CD4-positive, alpha-beta T cell treated with Interleukin-21 for 1 hour (primary cell): ENCODE results near the gene A2M.

Experiments
- DNase-seq: peaks from one replicate; pipeline ENCODE4 v3.0.0-alpha.2; 2020

A2M gene

GRCh38 chr12:9098115-9098452, 17.6 kb downstream of the A2M start:
- DNase-seq = no peak

DNA sequence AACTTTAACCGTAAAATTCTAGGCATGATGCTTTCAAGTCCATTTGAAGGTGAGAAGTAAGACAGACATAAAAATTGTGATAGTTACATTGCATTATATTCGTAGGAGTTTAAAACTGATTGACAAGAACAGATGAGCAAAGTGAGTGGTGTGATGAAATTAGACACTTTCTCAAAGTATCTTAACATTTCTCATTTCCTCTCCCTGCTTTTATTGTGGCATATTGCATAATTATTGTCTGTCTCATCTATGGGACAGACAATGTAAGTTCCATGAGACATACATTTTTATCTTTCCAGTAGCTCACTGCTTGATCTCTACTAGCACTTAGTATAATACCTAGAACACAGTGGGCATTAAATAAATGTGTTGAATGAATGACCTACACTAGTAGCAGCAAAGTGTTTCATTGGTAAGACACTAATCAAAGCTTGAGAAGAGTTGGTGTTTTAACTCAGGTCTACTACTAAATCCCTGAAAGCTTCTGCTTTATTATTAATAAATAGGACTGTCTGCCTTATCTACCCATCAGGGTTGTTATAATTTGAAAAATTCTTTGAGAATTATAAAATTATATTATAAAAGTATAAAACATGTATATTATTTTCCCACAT, 19.0 kb downstream of the A2M start:
- DNase-seq = no peak

- no peak for DNase-seq
These were observed 20.4 kb downstream of the A2M start for GRCh38 chr12:9095322-9095721.

DNA sequence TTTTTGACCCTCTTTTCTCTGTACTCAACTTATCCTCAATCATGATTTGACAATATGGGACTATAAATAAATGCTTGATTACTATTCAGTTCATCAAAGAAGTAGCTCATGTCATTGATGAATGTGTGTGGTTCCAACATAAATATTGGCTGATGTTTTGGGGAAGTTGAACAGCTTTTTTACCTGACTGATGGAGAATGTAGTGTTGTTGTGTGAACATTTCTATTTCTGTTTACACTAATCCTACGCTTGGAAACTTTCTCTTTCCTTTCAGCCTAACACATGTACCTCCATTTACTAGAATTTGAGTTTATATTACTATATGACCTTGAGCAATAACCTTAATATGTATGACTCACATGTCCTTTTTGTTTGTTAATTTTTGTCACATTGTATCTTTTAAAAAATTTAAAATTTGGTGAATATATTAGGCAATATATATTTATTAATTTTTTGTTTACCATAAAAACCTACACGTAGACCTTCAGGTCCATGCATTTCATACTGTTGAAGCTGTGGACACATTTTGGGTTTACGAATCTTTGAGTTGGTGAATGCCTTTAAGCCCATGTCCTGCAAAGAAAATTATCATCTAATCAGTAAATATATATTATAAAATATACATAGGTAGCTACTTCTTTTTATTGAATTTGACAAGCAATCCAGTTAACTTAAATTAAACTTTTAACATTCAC, 21.1 kb downstream of the A2M start:
- no peak for DNase-seq

DNA sequence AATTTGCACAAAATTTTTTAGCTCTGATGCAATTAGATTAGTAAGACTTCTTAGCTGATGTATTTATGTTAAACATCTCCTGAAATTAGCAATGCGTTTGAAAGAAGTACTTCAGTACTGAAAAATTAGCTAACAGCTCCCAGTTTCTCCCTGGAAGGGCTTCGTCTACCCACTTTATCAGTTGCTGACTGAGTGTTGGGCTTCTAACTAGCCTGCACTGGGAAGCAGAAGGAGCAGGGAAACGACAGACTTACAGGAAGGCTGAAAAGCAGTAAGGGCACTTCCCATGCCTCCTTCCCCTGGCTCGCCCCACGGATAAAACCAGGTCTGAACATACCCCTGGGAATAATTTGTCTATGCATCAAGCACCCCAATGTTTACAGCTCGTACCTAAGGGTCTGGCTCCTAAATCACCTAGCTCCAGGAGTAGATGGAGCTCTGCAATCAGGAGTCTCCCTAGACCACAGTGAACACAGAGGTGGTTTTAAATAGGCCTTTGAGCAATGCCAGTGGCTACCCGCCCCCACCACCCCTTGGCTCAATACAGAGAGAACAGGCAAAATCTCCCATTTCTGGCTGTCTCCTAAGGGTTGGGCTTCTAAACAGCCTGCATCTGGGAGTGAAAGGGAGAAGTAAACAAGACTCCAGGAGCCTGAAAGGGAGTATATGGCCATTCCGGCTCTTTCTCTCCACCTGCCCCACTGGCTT, 23.7 kb downstream of the A2M start:
- no peak for DNase-seq

DNA sequence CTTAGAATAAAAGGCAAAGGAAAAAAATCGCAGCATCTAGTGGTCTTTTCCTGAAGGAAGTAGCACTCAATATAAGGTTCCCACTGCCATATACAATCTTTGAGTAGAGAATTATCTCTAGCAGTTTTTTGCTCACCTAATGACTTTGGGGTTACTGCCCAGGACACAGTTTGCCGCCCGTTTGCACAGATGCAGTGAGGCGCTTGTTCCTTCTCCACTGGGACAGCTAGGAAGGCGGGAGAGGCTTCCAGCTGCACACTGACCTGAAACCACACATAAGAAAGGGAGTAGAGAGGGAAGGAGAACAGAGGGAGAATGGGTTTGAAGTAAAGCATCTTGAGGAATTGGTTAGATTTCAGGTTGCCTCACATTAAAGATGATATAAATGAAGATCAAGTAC, 25.5 kb downstream of the A2M start:
- no peak for DNase-seq

DNA sequence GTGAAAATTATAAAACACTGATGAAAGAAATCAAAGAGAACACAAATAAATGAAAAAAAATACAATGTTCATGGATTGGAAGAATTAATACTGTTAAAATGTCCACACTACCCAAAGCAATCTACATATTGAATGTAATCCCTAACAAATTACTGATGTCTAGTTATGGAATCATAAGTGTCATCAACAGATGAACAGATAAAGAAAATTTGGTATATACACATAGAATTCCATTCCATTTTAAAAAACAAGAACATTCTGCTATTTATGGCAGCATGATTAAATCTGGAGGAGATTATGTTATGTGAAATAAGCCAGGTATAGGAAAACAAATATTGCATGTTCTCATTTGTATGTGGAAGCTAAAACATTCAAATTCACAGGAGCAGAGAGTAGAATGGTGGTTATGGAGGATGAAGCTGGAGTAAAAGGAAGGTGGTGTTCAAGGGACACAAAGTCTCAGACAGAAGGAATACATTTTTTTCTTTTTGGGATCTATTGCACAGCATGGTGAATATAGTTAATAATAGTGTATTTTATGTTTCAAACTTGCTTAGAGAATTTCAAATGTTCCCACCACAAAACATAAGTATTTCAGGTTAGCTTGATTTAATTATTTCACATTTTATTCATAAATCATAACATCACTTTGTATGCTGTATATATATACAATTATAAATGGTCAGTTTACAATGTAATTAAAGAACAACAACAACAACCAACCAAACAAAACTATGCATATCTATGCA, 28.5 kb downstream of the A2M start:
- DNase-seq = no peak

GRCh38 chr12:9086087-9086486, 29.6 kb downstream of the A2M start:
- no peak for DNase-seq

DNA sequence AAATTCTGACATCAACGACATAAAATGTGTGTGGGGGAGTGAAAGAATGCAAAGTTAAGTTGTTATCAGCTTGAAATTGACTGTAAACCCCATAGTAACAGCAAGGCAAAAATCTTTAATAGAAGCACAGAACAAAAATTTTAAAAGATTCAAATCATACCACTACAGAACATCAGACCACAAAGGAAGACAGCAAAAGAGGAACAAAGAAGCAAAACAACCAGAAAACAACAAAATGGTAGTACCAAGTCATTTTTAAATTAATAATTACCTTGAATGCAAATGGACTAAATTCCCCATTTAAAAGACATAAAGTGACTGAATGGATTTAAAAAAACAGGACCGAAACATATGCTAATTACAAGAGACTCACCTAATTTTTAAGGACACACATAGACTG, 31.3 kb downstream of the A2M start:
- no peak for DNase-seq

- DNase-seq = no peak
These were observed 31.9 kb downstream of the A2M start for GRCh38 chr12:9083793-9084192.

GRCh38 chr12:9081667-9082427, 33.9 kb downstream of the A2M start:
- DNase-seq = no peak

DNA sequence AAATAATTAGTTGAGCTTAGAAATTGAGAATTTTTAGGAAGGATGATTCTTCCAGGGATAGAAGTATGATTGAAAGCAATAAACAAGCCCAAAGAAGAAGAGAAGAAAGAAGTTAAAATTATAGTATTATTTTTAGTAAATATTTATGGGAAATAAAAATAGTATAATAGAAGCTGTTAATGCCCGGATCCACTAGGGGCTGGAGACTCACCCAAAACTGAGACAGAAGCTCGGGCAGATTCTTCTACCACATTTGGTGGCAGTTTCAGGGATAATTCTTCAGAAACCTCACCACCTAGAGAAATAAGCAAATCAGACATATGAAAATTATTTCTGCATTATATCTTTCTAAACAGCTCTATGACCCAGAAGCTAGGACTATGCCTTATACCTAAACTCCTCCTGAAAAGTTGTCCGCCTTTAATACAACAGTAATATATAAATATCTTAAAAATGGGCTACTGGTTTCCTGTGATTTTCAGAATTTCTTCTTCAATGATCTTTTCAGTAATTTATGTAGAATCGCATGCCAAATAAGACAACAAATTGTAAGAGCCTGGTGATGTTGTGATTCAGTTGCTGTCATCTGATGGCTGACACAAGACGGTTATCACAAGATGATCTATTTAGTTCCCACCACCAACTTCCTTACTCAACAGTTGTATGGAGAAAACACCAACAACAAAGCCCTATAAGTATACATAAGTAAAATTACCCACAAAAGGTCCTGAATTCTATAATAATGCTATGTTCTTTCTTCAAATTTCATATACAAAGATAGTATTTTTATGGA, 35.6 kb downstream of the A2M start:
- DNase-seq = no peak

DNA sequence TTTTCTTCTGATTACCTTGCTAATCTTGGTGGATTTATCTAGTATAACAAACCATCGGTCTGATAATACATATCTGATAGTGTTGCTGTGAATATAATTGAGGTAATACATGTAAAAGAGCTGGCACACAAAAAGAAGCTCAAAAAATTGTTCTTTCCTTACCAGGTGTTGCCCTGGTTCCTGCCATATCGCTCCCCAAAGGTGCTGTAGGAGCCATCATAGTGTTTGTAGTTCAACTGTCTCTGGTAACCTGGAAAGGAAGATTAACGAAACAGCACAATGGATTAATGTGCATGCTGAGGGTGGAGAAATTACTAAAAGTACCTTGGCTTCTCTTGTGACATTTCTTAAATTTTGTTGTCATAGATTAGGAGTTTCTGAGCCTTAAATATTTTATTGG, 36.6 kb downstream of the A2M start:
- DNase-seq = no peak

DNA sequence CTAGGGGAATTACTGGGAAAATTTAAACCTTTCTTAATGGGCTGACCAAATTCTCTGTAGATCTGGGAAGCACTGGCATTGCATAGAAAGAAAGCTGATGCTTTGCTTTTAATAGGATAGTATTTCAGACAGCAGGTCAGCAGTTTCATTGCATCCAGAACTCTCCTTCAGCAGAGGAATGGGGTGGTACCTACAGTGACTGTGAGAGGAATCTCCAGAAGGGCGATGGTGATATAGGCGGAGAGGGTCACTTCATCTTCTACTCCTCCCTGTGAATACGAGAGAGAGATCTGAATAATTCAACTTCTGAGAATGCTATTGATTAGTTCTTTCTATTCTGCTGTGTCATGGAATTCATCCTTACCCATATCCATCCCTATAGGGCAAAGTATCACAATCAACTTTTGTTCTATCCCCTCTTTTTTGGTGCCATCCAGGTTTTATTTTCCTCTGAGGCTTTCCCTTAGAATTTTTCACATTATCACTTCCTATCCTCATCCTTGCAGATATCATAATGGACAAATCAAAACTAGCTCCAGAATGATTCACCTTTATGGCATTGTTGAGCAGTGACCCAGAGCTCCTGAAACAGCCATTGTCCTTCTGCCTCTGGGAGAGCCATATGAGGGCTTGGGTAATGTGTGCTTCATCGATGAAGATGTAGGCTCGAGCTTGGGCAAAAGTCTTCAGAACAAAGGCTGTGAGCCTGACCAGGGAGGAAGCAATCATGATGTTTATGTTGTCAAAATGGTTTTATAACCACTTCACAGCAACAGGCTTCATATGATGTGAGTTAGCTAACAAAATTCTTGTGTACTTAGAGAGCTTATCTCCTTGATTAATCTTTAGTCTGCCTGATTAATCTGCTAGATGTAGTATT, 38.3 kb downstream of the A2M start:
- DNase-seq = no peak

GRCh38 chr12:9076733-9077132, 39.0 kb downstream of the A2M start:
- no peak for DNase-seq

DNA sequence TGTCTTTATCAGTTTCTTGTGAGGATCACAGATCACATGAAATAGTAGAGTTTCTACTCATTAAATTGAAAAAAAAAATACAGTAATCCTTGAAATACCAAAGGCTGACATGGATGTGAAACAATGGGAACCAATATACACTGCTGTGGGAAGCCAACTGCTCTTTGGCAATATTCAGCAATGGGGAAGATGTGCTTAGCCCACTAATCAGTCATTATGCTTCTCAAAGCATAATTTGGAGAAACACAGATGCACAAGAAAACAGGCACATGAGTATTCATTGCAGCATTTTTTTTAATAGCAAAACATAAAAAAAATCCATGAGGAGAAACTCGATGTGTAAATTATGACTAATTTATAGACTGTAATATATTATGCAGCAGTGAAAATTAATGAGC, 40.6 kb downstream of the A2M start:
- DNase-seq = no peak

DNA sequence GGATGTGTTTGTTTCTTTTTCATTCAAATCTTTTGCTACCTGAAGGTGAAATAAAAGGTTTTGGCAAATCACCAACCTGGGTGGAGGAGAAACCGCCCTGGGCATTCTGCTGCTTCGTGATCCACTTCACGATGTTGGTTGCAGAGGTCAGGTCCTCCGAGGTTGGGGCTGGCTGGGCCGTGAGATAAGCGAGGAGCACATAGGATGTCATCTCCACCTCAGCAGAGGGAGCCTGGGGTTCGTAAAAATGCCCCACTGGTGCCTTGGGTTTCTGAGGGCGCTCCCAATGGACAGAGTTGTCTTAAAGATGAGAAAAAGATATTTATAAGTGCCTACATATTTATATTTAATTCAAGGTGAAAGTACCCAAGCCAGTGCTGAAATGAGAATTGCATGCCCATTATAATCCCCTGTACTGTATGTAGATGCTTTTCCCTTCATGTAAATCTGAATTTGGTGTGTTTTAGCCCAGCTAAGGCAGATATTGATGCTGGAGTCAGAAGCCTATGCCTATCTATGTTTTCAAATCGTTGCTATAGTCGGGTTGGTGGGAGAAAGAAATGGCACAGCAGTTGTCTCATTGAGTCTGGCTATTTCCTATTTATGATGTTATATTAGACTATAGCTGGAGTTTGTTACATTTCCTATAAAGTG, 41.1 kb downstream of the A2M start:
- no peak for DNase-seq

DNA sequence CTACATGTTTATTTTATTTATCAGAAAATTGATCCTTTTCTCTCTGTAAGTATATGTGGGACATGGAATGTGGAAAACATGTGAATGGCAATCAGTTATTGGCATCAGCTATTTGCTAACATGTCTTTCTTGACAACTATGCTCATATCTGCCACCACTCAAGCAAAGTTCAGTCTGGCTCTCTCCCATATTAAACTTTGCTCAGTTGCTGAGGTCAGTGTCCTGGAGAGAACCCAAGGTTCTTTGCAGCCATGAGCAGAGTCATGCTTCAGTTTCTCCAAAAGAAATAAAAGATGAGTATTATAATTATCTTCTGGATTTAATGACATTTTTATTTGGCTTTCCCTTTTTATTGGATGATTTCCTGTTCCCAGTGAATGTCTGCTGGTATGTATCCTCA, 42.6 kb downstream of the A2M start:
- DNase-seq = no peak

DNA sequence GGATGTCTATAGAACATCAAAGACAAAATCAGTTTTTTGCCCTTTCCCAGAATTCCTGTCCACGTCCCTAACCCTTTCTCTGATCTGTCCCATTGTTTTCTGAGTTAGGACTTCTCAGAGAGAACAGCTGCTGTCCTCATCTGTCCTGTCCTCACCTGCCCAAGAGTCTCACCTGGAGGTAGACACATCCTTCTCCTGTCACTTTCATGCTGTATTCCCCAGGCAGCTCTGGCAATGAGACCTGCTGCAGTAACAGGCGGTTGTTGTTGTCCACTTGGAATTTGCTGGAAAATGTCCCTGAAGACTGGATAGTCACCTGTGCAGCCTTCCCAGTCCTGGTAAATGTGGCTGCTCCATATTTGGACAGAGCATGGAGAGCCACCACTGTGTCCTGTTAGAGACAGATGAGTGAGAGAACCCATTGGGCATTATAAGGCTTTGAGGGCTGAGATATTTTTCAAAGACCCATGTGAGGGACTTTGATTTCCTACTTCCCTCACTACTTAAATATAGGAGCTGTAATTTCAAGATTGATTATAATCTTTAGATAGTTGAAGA, 43.2 kb downstream of the A2M start:
- DNase-seq = no peak

DNA sequence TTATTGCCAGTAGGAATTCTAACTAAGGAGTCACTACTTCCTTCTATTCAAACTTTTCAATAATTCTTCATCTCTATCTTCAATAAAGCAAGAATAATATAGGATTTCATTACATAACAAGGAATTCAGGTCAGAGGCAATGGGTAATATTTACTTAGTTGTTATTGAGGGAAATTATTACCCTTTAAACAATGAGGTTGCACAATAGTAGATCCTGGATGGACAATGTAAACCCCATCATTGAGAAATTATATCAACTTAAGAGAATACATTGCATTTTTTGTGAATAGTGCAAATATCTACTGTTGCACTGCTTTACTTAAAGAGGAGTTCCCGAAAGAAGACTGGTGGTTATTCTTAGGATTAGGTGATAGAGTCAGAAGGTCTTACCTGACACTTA, 43.8 kb downstream of the A2M start:
- no peak for DNase-seq
